Tibial artery (tissue), 4 donors: ENCODE measurements around the gene HP1BP3.
A peak's percentile ranks its signal among the peaks of the same experiment; 100 is the strongest.

Experiments
- DNase-seq, 2 donors: peaks; one replicate each; pipeline ENCODE4 v3.0.0-alpha.2; 2019
- H3K27ac ChIP-seq, 2 donors: fragments of 200-600 bp; sonication (generic) in 1 of 2; 1 replicate in 1 of 2; 2 replicates in 1 of 2; pipeline ENCODE4 v1.5.1; 2018 to 2019; ENCODE audit warnings: mild to moderate bottlenecking in 1 of 2
- H3K27me3 ChIP-seq, 2 donors: fragments of 200-600 bp; sonication (generic) in 1 of 2; one replicate each; pipeline versions ENCODE4 v1.5.1 to v1.6.0; 2016 to 2019
- H3K36me3 ChIP-seq, 3 donors: fragments of 200-600 bp; sonication (generic) in 2 of 3; one replicate each; pipeline ENCODE4 v1.5.1; 2016 to 2019; ENCODE audit warnings: mild to moderate bottlenecking in 2 of 3
- H3K4me1 ChIP-seq, 4 donors: fragments of 200-600 bp; sonication (generic) in 2 of 4; 1 replicate in 3 of 4; 2 replicates in 1 of 4; pipeline ENCODE4 v1.5.1; 2016 to 2019
- H3K4me3 ChIP-seq, 2 donors: fragments of 200-600 bp; sonication (generic) in 1 of 2; 1 replicate in 1 of 2; 2 replicates in 1 of 2; pipeline ENCODE4 v1.5.1; 2018 to 2019; ENCODE audit warnings: mild to moderate bottlenecking in 2 of 2
- H3K9me3 ChIP-seq, 3 donors: fragments of 200-600 bp; sonication (generic) in 1 of 3; one replicate each; pipeline ENCODE4 v1.5.1; 2016 to 2019
- CTCF ChIP-seq, 2 experiments: fragments of 200-600 bp in 1 of 2; fragments of 450-650 bp in 1 of 2; IDR thresholded peaks; one replicate each; pipeline ENCODE4 v1.5.1; 2017 to 2019; ENCODE audit warnings: antibody characterized with exemption in 2 of 2, mild to moderate bottlenecking in 1 of 2, moderate library complexity in 1 of 2
- intact Hi-C: fragments of 100-400 bp; cut with DNase I; formaldehyde crosslinking; loops from one replicate; pipeline ENCODE4 v1.15.0; 2023; ENCODE audit warnings: low total_unique reads

Gene HP1BP3

GRCh38 chr1:20787029-20787839 is at the start of gene HP1BP3:
Gene HP1BP3 (minus strand): TSS chr1:20787307. CDS start chr1:20780440, 6,867 bp downstream.
- Histone ChIP-seq H3K27me3 (no peaks in the 10 kb centered on the region), H3K36me3 (no peaks in the 10 kb centered on the region), H3K27ac (peak within 1 kb of the TSS; percentile 98), H3K4me3 (peak within 1 kb of the TSS; percentile 75 to 88), H3K4me1 (peaks cover 0 to 35% (median 20%) of the 10 kb centered on the region in 4 donors), H3K9me3 (no peaks in the 10 kb centered on the region)
- intact Hi-C loops, result loop anchor here (5.0 to 10.0 kb wide), 2 partner anchors 60 to 408 kb away; no protein-coding TSS in a partner anchor
- peak; percentile 64 to 88 for DNase-seq
- TF ChIP-seq CTCF (IDR thresholded peaks at IDR 0.05), result no peak

- peaks cover 0 to 31% (median 7%) of the 10 kb centered on the region in 3 donors for H3K36me3 ChIP-seq
- H3K9me3 ChIP-seq, result no peaks in the 10 kb centered on the region
- H3K27ac ChIP-seq, result no peak overlapping the region
- no peaks in the 10 kb centered on the region for H3K27me3 ChIP-seq
- H3K4me3 ChIP-seq, result no peak overlapping the region
- intact Hi-C loops, result no loop called here
- DNase-seq, result no peak
- no peak for TF ChIP-seq CTCF (IDR thresholded peaks at IDR 0.05)
- H3K4me1 ChIP-seq, result no peaks in the 10 kb centered on the region
Observed at GRCh38 chr1:20836230-20836629, 49.1 kb upstream of the HP1BP3 start.

- no peaks in the 10 kb centered on the region for H3K4me1 ChIP-seq
- H3K4me3 ChIP-seq, result no peak overlapping the region
- DNase-seq, result no peak
- H3K36me3 ChIP-seq, result peaks cover 0 to 19% (median 6%) of the 10 kb centered on the region in 3 donors
- no peak overlapping the region for H3K27ac ChIP-seq
- no peaks in the 10 kb centered on the region for H3K27me3 ChIP-seq
- H3K9me3 ChIP-seq, result no peaks in the 10 kb centered on the region
- intact Hi-C loops, result no loop called here
- no peak for TF ChIP-seq CTCF (IDR thresholded peaks at IDR 0.05)
Observed at GRCh38 chr1:20834780-20835179, 47.7 kb upstream of the HP1BP3 start.

- Histone ChIP-seq H3K4me1 (no peaks in the 10 kb centered on the region), H3K27me3 (no peaks in the 10 kb centered on the region), H3K4me3 (no peak overlapping the region), H3K36me3 (peaks cover 0 to 13% (median 1%) of the 10 kb centered on the region in 3 donors), H3K9me3 (no peaks in the 10 kb centered on the region), H3K27ac (no peak overlapping the region)
- no peak for DNase-seq
- intact Hi-C loops, result no loop called here
- TF ChIP-seq CTCF (IDR thresholded peaks at IDR 0.05), result no peak
Observed at GRCh38 chr1:20834192-20834591, 47.1 kb upstream of the HP1BP3 start.

- TF ChIP-seq CTCF (IDR thresholded peaks at IDR 0.05), result no peak
- intact Hi-C loops, result no loop called here
- Histone ChIP-seq H3K9me3 (no peaks in the 10 kb centered on the region), H3K27ac (no peak overlapping the region), H3K4me3 (no peak overlapping the region), H3K27me3 (no peaks in the 10 kb centered on the region), H3K36me3 (peaks cover 11 to 20% (median 14%) of the 10 kb centered on the region in 3 donors), H3K4me1 (no peaks in the 10 kb centered on the region)
- DNase-seq, result no peak
Observed at GRCh38 chr1:20830378-20830777, 43.3 kb upstream of the HP1BP3 start.
